NOMO-1 treated with DMSO at 0.1 percent for 48 hours (cell line): ENCODE data around the gene ATP2A3.

Experiments used
- DNase-seq: peaks from one replicate; lab custom pipeline; 2025; ENCODE audit not compliant: unreplicated experiment; lab: John Stamatoyannopoulos, UW

Gene ATP2A3

DNA sequence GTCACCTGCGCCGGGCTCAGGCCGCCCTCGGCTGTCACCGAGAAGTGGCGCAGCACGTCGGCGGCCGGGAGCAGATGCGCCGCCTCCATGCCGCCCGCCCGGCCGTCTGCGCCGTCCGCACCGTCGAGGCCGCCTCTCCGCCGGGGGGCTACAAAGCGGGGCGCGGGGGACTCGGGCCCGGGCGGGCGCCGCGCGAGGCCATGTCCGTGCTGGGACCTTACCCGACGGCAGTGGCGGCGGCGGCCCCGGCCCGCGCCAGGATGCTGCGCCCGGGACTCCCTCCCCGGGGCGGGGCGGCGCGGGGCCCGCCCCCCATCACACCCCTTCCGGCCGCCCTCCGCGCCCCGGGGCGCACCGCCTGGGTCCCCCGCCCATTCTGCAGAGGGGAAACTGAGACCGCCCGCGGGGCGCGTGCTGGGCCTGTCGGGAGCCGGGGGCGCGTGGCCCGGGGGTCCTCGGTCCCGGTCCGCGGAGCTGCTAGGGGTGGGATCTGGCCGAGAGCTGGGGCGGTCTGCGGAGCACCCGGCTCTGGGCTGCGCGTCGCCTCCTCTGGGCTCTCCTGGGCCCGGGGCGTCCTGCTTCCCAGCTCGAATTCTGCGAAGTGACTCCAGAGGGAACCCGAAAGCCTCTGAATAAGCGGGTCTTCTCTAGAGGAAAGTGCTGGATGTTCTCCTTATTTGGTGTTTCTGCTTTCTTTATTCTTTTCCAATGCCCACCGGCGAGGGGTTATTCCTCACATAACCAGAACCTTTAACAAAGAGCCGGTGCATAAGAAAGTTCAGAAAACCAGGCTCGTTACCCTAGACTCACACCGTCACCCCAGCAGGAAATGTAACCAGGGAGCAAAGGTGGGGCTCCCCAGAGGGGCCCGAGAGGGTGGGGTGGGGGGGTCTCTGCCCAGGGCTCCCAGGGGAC, at the start of gene ATP2A3:
Gene ATP2A3 (minus strand): TSS at position 235 of the 915 bp plus-strand sequence. CDS start 146 bp downstream, at position 89.
- peak; percentile 33 for DNase-seq

DNA sequence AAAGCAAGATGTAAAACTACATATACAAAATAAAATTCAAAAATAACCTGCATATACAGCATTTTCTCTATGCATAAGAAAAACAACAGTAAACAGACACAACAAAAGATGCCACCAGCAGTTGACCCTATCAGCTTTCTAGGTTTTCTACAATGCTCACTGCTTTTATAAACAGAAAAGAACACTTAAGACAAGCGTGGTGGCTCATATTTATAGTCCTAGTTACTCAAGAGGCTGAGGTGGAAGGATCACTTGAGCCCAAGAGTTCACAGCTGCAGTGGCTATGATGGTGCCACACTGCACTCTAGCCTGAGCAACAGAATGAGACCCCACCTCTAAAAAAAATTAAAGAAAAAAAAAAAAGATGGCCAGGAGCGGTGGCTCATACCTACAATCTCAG, 46.5 kb upstream of the ATP2A3 start:
- no peak for DNase-seq

DNA sequence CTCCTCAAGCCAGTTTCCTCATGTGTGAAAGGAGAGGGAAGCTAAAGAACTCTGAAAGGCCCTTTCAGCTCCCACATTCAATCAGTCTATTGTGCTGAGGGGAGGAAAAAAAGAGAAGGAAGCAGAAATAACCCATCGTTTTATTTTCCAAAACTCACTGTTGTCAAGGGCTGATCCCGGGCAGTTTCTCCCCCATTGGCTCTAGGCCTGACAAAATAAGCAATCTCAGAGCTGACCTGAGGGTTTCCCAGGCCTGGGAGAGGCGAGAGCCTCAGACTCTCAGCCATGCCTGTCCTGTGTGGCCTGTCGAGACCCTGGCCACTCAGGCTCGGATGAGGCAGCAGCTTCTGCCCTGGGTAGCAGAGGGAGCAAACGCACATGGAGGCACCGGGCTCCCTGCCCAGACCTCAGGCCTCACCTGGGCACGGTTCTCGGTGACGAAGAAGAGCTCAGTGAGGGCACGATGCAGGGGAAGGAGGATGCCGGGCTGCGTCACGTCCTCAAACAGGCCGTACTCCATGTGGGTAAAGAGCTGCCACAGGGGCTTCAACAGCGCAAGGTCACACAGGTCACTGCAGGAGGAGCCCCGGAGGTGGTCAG, 45.0 kb upstream of the ATP2A3 start:
- no peak for DNase-seq

DNA sequence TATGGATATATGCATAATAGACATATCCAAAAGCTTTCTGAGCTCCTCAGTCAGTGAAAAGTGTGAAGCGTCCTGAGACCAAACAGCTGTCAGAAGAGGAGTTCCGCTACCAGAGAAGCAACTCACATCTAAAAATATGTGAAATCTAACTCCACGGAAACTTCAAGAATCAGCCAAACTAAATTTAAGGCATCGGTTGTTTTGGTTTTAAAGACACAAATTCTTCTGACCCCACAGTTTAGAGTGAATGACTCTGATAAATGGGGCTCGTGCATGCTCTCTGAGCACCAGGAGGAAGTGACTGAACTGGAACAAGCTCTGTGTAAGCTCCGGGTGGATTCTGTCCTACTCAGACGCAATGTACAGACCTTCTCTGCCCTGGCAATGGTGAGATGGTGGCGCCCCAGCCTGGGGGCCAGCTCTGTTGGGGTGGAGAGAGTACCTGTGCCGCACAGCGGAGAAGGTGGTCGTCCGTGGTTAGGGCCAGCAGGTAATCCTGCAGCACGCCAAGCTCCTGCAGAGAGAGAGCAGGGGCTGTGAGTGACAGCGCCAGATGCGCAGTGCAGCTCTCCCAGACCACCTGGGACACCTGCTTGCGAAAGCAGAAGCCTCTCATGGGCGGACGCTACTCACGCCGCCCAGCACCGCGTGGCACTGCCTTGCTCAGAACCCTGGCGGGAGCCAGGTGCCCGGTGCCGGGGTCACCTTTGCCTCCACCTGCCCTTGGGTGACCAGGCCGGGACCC, 44.4 kb upstream of the ATP2A3 start:
- DNase-seq: no peak

DNA sequence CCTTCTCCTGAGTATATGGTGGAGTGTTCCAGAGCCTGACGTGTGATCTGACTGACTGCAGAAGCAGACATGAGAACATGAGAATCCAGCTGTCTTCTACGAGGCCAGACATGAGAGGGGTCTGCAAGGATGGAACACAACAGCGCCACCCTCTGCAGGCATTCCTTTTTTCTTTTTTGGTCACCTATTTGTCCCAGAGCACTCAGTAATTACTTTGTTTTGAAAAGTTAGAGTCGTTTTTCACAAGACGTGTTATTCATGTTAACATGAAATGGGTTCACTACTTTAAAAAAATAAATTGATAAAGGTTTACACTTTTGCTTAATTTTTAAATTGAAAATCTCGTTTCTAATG, 43.8 kb upstream of the ATP2A3 start:
- no peak for DNase-seq

DNA sequence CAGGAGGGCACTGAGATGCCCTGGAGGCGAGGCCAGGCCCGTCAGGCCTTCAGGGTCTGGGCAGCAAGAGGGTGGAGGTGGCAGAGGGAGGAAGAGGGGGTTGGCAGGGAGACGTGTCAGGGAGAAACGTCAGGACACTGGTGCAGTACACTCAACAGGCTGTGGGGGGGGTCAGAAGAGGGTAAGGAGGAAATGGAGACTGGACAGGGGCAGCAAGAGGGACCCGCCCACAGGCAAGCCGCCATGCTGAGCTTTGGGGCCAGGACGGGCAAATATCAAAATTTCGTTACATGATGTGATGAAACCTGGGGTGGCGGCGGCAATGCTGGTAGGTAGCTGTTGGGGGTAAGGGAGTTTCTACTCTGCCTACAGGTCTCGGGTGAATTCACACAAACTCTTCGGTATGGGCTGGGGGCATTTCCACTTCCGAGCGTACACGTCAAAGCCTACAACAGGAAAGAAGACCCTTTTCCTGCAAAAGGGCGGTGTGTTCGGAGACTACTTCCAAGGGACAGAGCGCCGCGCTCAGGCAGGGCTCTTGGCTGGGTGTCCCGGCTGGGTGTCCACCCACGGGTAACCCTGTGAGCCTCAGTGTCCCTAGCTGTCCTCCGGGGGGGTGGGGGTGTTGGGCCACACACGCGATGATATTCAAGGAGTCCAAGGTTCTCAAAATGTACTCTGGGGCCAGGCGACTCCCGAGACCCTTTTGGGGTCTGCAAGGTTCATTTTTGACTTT, 43.3 kb upstream of the ATP2A3 start:
- no peak for DNase-seq

DNA sequence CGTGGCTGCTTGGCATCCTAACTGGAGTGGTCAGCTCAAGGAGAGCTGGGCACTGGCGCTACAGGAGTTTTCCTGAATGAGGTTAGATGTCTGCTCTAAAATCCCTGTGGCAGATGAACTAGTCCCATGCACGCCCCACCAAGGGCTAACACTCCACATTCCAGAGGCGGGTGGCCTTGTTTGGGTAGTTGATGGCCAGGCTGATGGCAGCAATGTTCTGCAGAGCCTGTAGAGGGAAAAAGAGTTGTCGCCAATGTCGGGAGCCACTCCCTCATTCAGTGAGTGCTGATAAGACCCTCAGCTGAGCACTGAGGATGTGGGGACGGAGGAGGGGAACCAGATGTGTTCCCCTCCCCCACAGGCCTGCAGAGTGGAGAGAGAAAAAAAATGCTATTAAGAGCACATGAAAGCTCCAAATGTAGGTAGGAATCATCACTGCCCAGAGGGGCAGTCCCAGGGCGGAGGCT, 42.5 kb upstream of the ATP2A3 start:
- no peak for DNase-seq

DNA sequence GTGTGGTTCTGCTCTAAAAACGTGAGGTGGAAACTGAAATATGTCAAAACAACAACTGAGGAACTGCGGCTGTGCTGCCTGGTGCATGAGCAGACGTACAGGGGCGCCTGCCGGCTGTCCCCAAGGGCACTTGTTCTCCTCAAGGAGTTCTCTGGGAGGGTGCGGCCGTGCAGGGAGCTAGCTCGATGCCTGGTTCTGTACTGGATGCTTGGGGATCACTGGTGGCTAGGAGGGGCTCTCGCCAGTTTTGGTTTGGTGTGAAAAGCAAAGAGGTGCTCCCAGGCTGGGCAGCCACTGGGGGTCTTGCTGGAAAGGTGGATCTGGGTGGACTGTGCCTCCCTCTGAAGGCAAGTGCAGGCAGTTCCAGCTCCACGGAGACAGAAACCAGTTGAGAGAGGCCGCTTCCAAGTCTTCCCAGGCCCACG, 41.9 kb upstream of the ATP2A3 start:
- DNase-seq: no peak

DNA sequence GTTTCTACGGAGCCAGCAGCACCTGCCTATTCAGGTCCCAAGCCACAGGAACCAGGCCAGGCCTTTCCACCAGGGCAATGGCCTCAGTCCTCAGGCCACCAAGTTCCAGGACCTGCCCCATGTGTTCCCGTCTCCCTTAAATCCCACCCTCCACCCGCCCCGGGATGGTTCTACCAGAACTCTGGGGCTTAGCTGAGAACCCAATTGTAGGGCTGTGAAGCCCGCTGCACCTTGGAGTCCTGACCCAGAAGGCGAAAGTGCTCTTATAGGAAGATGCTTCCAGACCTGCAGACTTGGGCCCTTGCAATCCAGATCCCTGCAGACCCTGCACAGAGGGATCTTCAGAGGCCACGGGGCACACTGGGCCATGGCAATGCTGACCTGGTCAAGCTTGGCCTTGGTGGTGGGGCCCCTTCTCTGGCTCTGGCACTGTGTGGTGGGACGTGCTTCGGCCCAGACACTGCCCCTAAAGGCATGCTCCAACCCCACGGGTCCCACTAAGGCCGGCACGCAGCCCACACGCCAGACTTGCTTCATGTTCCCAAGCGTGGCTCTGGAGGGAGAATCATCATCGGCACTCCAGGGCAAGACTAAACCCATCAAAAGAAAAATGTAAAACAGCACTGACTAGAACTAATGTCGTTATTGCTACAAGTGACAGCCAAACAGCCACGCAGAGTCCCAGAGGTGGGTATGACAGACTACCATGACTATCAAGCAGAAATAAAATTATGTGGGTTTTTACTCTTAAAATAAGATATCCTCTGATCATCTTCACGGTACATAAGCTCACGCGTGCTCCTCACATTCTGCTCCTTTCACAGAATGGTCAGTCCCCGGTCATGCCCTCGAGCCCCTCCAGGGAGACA, 41.3 kb upstream of the ATP2A3 start:
- no peak for DNase-seq

DNA sequence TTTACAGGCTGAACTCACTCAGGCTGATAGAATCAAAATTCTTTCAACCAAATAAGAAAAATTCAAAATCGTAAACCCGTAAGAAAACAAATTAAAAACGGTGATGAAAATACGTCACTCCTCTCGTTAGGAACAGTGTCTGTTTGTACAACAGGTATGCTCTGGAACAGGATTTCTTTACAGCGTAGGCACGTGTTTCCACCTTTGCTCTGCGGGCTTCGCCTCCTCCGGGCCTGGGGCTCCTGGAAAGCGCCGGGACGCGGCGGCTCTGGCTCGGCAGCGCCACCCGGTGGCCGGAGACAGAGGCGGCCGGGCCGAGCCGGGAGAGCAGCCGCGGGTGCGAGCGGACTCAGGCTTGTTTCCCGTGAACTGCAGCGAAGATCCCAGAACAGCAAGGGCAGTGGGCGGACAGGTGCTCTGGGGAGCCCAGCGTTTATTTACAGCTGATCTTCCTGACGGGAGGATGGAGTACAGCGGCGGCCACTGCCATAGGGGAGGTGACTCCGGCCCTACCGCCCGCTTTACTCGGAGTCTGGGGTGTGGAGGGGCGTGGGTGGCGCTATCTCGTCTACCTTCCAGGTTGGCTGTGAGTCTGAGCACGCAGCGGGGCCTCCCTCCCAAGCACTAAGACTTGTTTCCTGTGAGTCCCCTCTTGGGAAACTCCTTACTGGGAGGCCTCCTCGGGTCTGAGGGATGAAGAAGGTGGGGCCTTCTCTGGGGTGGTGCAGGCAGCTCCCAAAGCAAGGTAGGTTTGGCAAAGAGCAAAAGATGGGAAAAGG, 40.5 kb upstream of the ATP2A3 start:
- DNase-seq: peak; percentile 21

DNA sequence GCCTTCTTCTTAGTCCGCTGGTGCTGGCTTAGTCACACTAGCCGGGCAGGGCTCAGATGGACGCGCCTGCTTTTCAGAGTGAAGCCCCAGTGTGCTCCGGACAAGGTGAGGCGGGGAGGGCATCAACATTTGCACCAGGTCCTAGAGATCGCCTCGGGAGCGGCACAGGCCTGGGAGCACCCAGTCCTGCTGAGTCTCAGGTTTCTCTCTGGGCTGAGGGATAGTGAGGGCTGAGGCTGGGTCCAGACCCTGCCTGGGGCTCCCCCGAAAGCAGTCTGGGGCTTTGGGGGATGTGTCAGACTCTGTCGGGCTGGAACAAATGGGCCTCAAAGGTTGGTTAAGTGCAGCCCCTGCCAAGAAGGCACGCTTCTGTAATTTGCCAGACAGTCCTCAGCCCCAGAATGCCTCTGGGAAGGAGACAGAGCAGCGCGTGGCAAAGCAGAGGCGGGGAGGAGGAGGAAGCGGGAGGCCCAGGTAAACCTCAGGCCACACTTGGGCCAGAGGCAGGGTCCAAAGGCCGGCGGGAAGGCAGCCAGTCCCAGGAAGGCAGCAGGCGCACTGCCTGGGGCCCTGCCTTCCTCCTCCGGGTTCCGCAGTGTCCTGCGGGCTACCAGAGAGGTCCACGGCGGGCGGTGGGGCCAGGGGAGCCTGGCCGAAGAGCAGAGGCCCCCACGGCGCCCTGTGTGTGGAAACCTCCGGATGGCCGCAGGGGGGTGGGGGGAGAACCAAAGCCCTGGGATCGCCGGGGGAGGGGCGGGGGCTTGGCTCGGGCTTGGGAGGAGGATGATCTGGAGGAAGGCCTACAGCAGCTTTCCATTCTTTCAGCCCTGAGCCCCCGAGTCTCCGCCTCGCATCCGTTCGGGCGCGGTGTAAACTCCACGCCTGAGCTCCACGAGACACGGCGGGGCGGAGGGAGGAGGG, 39.5 kb upstream of the ATP2A3 start:
- DNase-seq: no peak

DNA sequence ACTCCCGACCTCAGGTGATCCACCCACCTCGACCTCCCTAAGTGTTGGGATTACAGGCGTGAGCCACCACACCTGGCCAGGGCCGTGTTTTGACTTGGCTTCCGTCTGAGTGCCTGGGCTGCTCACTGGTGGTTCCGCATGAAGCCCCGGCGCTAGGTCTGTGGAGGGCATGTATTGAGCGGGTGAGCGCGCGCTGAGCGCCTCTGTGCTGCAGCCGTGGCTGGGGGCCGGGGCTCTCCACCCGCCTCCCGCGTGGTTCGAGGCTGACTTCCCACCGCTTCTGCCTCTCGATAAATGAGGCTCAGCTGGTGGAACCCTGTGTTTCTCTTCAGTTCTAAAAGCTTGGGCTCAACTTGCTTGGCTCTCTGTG, 38.9 kb upstream of the ATP2A3 start:
- no peak for DNase-seq

DNA sequence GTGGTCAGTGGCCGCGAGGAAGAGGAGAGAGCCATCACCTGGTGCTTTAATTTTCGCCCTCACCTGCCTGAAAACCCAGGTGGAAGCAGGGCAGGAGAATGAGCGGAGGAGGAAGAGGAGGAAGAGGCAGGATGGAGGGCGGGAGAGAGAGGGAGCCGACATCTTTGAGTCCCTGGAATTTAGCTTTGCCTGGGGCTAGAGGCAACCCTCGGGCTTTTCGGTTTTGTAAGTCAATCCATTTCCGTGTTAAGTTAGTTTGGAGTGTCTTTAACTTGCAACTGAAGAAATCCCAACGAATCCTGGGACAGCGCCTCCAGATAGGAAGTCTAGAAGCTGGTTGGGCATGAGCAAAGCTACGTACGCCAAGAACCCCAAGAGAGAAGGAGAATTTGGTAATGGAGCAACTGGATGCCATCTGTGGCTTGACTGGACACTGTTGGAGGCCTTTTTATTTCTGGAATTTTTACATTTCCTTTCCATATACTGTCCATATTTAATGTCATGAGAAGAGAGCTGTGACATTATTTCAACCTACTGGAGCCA, 36.9 kb upstream of the ATP2A3 start:
- no peak for DNase-seq

DNA sequence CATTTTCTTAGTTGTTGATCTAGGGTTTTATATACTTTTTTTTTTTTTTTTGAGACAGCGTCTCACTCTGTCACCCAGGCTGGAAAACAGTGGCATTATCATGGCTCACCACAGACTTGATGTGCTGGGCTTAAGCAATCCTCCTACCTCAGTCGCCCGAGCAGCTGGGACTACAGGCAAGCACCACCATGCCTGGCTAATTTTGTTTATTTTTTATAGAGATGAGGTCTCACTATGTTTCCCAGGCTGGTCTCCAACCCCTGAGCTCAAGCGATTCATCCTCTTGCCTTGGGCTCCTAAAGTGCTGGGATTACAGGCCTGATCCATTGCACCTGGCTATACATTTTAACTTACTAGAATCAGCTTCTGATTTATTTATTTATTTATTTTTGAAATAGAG, 34.2 kb upstream of the ATP2A3 start:
- DNase-seq: no peak

DNA sequence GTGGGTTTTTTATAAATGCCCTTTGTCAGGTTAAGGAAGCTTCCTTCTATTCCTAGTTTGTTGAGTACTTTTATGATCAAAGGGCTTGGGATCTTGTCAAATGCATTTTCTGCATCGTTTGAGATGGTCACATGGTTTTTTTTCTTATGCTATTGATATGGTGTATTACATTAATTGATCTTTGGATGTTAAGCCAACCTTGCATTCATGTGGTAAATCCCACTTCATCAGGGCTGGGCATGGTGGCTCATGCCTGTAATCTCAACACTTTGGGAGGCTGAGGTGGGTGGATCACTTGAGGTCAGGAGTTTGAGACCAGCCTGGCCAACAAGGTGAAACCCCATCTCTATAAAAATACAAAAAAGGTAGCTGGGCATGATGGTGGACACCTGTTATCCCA, 30.8 kb upstream of the ATP2A3 start:
- no peak for DNase-seq

DNA sequence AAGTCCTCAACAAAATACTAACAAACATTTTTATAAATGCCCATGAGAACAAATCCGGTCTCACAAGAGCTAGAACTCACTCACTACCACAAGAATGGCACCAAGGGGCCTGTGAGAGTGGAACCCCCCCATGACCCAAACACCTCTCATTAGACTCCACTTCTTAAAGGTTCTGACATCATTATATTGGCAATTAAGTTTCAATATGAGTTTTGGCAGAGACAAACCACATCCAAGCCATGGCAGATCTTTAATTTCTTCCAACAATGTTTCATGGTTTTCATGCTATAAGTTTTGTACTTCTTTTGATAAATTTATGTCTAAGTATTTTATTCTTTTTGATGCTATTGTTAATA, 30.0 kb upstream of the ATP2A3 start:
- no peak for DNase-seq

DNA sequence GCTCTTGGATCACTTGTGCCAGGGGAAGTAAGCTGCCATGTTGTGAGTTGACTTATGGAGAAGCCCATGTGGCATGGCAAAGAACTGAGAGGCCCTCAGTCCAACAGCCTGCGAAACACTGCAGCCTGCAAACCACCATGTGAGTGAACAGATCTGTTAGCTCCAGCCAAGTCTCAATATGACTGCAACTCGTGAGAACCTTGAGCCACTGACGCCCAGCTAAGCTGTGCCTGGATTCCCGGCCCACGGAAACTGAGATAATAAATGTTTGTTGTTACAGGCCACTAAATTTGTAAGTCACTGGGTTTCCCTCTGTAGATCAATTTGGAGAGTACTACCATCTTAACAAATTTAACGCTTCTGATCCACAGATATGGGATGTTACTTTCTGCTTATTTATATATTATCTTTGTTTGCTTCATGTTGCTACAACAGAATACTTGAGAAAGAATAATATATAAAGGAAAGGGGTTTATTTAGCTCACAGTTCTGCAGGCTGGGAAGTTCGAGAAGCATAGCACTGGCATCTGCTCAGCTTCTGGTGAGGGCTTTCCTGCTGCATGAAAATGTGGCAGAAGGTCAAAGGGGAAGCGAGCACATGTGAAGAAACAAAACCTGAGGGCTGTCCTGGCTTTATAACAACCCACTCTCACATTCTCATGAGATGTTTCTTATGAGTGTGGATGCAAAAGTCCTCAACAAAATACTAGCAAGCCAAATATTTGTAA, 29.4 kb upstream of the ATP2A3 start:
- DNase-seq: no peak

DNA sequence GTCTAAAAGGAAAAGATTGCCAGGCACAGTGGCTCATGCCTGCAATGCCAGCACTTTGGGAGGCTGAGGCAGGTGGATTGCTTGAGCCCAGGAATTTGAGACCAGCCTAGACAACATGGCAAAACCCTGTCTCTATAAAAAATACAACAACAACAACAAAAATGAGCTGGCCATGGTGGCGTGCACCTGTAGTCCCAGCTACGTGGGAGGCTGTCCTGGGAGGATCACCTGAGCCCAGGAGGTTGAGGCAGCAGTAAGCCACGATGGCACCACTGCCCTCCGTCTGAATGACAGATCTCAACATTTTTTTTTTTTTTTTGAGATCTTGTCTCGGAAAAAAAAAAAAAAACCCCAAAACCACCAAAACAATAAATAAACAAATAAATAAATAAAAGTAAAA, 28.1 kb upstream of the ATP2A3 start:
- DNase-seq: no peak
